ENCODE data around the gene RAB7B.

DNA sequence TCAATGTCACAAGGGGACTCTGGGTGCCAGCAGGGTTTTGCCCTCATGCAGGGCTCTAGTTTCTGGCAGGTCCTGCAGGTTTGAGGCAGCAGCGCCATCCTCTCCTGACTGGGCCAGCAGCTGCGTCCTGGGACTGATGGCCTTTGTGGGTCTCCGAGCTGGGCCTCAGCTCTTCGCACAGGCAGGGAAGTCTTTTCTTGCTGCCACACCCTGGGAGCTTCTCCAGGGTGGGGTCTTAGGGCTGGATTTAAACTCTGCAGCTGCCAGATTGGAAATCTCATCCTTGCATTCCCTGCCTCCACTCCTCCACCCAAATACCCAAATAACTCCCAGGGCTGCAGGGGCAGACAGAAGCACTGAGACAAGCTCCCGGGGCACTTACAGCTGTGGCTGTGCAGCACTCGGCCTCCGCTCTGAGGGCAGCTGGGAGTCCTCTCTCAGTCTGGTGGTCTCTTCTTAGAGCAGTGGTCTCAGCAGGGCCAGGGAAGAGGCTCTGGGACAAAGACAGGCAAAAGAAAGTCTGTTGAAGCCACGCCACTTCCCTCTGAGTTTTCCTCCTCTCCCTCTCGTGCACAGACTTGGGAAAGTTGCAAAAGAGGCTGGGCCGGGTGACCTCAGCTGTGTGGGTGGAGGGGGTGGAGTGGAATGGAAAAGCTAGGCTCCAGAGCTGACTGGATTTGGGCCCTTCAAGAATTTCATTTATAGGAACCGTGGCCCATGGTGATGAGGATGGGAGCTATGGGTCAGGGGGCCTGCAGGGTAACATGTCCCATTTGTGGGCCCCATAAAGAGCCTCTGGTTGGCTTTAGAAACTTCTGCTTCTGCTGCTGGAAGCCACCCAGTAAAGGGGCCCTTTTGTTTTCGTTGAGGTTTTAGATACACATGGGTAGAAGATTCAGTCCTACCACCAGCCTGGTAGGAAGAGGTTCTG lies at the start of gene RAB7B:
- TF ChIP-seq POLR2A (IDR thresholded peaks at IDR 0.05), result no peak
- TF ChIP-seq, protein P1, sequence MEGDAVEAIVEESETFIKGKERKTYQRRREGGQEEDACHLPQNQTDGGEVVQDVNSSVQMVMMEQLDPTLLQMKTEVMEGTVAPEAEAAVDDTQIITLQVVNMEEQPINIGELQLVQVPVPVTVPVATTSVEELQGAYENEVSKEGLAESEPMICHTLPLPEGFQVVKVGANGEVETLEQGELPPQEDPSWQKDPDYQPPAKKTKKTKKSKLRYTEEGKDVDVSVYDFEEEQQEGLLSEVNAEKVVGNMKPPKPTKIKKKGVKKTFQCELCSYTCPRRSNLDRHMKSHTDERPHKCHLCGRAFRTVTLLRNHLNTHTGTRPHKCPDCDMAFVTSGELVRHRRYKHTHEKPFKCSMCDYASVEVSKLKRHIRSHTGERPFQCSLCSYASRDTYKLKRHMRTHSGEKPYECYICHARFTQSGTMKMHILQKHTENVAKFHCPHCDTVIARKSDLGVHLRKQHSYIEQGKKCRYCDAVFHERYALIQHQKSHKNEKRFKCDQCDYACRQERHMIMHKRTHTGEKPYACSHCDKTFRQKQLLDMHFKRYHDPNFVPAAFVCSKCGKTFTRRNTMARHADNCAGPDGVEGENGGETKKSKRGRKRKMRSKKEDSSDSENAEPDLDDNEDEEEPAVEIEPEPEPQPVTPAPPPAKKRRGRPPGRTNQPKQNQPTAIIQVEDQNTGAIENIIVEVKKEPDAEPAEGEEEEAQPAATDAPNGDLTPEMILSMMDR (IDR thresholded peaks at IDR 0.05), result no peak
- TF ChIP-seq POLR2AphosphoS5 (IDR thresholded peaks at IDR 0.05), result no peak
